H1 (cell line): ENCODE data around the gene SLC7A7. TPM values are rescaled to one million over a fixed set of nuclear protein-coding genes. Genes with fewer than 3 reads are reported as not detected.

Experiments used
- CBX5 ChIP-seq: fragments of 300-800, 300-1000 bp; sonication (generic); IDR thresholded peaks from 2 replicates; pipeline ENCODE4 v1.7.1; 2016; ENCODE audit warnings: antibody characterized with exemption, low read length, low read depth
- CTBP2 ChIP-seq: IDR thresholded peaks from 2 replicates; pipeline ENCODE4 v1.7.0; 2011; ENCODE audit warnings: borderline replicate concordance, mild to moderate bottlenecking, moderate library complexity, mixed read lengths, low read length; ENCODE audit not compliant: insufficient read depth, insufficient read length
- GTF2F1 ChIP-seq: IDR thresholded peaks from 2 replicates; pipeline ENCODE4 v1.6.1; 2012; ENCODE audit warnings: low read depth, low read length, improper control_type of control experiment, borderline replicate concordance
- KDM5A ChIP-seq: fragments of 200-600 bp; IDR thresholded peaks from 2 replicates; pipeline ENCODE4 v1.7.1; 2012; ENCODE audit warnings: mild to moderate bottlenecking, low read length, inconsistent platforms, mixed read lengths
- POU5F1 ChIP-seq: IDR thresholded peaks from 2 replicates; pipeline ENCODE4 v1.6.1; 2011; ENCODE audit warnings: low read depth, mild to moderate bottlenecking, low read length, moderate library complexity
- SRF ChIP-seq: IDR thresholded peaks from 2 replicates; pipeline ENCODE4 v1.6.1; 2011; ENCODE audit warnings: mild to moderate bottlenecking, low read depth, low read length, moderate library complexity
- SUZ12 ChIP-seq: fragments of 200-600 bp; sonication (generic); IDR thresholded peaks from 2 replicates; pipeline ENCODE4 v1.6.1; 2012; ENCODE audit warnings: mild to moderate bottlenecking, inconsistent platforms, low read length, moderate library complexity, mixed read lengths
- TBP ChIP-seq: IDR thresholded peaks from 2 replicates; pipeline ENCODE4 v1.6.1; 2011; ENCODE audit warnings: low read depth, low read length, improper control_type of control experiment
- USF2 ChIP-seq: IDR thresholded peaks from 2 replicates; pipeline ENCODE4 v1.6.1; 2011; ENCODE audit warnings: low read length, improper control_type of control experiment
- YY1 ChIP-seq: IDR thresholded peaks from 2 replicates; pipeline ENCODE4 v1.6.1; 2011; ENCODE audit warnings: low read depth, mild to moderate bottlenecking, low read length
- polyA plus RNA-seq, 7 experiments: library from polyadenylated mRNA; depleted of rRNA in 3 of 7; stranded (reverse) in 5 of 7; unstranded in 2 of 7; fragments of >200 nt in 5 of 7; fragments of 200-250 nt in 2 of 7; gene quantifications; 1 replicate in 5 of 7; 2 replicates in 1 of 7; 4 replicates in 1 of 7; pipeline versions ENCODE4 v1.2.1 to v1.2.3, GENCODE V29; 2011 to 2013; ENCODE audit warnings: missing spikeins in 2 of 7, mixed read lengths in 2 of 7
- total RNA-seq: library from RNA; stranded (reverse); fragmentation: NEBNext Ultra II Directional; extraction: Animal tissue kit (Norgen Biotek cat#: 25700); gene quantifications from 2 replicates; pipeline ENCODE4 v1.2.1, GENCODE V29; 2021
- TF ChIP-seq, protein P1 (sequence below): fragments of 300-600 bp; sonication (generic); IDR thresholded peaks from 2 replicates; pipeline ENCODE4 v1.7.1; 2012; ENCODE audit warnings: low read length, moderate library complexity, mild to moderate bottlenecking, inconsistent platforms; ENCODE audit not compliant: insufficient replicate concordance

The SLC7A7 gene
- total and polyA plus RNA-seq, 2 of the 8 experiments (the other 6 are each of a cell fraction or from before 2014, with no cell fraction given), result 5.8 to 14.9 TPM

- TF ChIP-seq, protein P1, sequence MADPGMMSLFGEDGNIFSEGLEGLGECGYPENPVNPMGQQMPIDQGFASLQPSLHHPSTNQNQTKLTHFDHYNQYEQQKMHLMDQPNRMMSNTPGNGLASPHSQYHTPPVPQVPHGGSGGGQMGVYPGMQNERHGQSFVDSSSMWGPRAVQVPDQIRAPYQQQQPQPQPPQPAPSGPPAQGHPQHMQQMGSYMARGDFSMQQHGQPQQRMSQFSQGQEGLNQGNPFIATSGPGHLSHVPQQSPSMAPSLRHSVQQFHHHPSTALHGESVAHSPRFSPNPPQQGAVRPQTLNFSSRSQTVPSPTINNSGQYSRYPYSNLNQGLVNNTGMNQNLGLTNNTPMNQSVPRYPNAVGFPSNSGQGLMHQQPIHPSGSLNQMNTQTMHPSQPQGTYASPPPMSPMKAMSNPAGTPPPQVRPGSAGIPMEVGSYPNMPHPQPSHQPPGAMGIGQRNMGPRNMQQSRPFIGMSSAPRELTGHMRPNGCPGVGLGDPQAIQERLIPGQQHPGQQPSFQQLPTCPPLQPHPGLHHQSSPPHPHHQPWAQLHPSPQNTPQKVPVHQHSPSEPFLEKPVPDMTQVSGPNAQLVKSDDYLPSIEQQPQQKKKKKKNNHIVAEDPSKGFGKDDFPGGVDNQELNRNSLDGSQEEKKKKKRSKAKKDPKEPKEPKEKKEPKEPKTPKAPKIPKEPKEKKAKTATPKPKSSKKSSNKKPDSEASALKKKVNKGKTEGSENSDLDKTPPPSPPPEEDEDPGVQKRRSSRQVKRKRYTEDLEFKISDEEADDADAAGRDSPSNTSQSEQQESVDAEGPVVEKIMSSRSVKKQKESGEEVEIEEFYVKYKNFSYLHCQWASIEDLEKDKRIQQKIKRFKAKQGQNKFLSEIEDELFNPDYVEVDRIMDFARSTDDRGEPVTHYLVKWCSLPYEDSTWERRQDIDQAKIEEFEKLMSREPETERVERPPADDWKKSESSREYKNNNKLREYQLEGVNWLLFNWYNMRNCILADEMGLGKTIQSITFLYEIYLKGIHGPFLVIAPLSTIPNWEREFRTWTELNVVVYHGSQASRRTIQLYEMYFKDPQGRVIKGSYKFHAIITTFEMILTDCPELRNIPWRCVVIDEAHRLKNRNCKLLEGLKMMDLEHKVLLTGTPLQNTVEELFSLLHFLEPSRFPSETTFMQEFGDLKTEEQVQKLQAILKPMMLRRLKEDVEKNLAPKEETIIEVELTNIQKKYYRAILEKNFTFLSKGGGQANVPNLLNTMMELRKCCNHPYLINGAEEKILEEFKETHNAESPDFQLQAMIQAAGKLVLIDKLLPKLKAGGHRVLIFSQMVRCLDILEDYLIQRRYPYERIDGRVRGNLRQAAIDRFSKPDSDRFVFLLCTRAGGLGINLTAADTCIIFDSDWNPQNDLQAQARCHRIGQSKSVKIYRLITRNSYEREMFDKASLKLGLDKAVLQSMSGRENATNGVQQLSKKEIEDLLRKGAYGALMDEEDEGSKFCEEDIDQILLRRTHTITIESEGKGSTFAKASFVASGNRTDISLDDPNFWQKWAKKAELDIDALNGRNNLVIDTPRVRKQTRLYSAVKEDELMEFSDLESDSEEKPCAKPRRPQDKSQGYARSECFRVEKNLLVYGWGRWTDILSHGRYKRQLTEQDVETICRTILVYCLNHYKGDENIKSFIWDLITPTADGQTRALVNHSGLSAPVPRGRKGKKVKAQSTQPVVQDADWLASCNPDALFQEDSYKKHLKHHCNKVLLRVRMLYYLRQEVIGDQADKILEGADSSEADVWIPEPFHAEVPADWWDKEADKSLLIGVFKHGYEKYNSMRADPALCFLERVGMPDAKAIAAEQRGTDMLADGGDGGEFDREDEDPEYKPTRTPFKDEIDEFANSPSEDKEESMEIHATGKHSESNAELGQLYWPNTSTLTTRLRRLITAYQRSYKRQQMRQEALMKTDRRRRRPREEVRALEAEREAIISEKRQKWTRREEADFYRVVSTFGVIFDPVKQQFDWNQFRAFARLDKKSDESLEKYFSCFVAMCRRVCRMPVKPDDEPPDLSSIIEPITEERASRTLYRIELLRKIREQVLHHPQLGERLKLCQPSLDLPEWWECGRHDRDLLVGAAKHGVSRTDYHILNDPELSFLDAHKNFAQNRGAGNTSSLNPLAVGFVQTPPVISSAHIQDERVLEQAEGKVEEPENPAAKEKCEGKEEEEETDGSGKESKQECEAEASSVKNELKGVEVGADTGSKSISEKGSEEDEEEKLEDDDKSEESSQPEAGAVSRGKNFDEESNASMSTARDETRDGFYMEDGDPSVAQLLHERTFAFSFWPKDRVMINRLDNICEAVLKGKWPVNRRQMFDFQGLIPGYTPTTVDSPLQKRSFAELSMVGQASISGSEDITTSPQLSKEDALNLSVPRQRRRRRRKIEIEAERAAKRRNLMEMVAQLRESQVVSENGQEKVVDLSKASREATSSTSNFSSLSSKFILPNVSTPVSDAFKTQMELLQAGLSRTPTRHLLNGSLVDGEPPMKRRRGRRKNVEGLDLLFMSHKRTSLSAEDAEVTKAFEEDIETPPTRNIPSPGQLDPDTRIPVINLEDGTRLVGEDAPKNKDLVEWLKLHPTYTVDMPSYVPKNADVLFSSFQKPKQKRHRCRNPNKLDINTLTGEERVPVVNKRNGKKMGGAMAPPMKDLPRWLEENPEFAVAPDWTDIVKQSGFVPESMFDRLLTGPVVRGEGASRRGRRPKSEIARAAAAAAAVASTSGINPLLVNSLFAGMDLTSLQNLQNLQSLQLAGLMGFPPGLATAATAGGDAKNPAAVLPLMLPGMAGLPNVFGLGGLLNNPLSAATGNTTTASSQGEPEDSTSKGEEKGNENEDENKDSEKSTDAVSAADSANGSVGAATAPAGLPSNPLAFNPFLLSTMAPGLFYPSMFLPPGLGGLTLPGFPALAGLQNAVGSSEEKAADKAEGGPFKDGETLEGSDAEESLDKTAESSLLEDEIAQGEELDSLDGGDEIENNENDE, result no peak
- TF ChIP-seq TBP, result no peak
- no peak for TF ChIP-seq KDM5A
- no peak for TF ChIP-seq CBX5
- no peak for TF ChIP-seq SUZ12
- no peak for TF ChIP-seq GTF2F1
- no peak for TF ChIP-seq YY1
- no peak for TF ChIP-seq SRF
- no peak for TF ChIP-seq USF2
- no peak for TF ChIP-seq CTBP2
- no peak for TF ChIP-seq POU5F1
These were observed 89.2 kb downstream of the SLC7A7 start (continued) for GRCh38 chr14:22726012-22726411.
